Karpas-422 (cell line): ENCODE data around the gene PAPPA. TPM values are rescaled to one million over a fixed set of nuclear protein-coding genes. Genes with fewer than 3 reads are reported as not detected.
A peak's percentile ranks its signal among the peaks of the same experiment; 100 is the strongest.

Source experiments
- DNase-seq: peaks from one replicate; pipeline ENCODE4 v3.0.0-alpha.2; 2015
- H2AFZ ChIP-seq: fragments of 200-600 bp; sonication (generic); 2 replicates; pipeline ENCODE4 v1.6.1; 2014; ENCODE audit warnings: antibody characterized with exemption, low read length, mixed read lengths
- H3K27ac ChIP-seq: fragments of 200-600 bp; sonication (generic); 2 replicates; pipeline ENCODE4 v1.5.1; 2014; ENCODE audit warnings: mild to moderate bottlenecking, low read length, moderate library complexity
- H3K27me3 ChIP-seq: fragments of 200-600 bp; sonication (generic); 2 replicates; pipeline ENCODE4 v1.6.1; 2014; ENCODE audit warnings: low read length, mixed read lengths
- H3K36me3 ChIP-seq: fragments of 200-600 bp; sonication (generic); 2 replicates; pipeline ENCODE4 v1.6.1; 2014; ENCODE audit warnings: low read length, mixed read lengths; ENCODE audit not compliant: insufficient read depth
- H3K4me1 ChIP-seq: fragments of 200-600 bp; sonication (generic); 2 replicates; pipeline ENCODE4 v1.6.1; 2014; ENCODE audit warnings: mild to moderate bottlenecking, low read length, mixed read lengths
- H3K4me2 ChIP-seq: fragments of 200-600 bp; sonication (generic); 2 replicates; pipeline ENCODE4 v1.6.1; 2014; ENCODE audit warnings: low read length, low read depth, mild to moderate bottlenecking; ENCODE audit not compliant: poor library complexity, severe bottlenecking
- H3K4me3 ChIP-seq: fragments of 200-600 bp; sonication (generic); 2 replicates; pipeline ENCODE4 v1.5.1; 2014; ENCODE audit warnings: mild to moderate bottlenecking, antibody characterized with exemption, low read length, mixed read lengths
- H3K79me2 ChIP-seq: fragments of 200-600 bp; sonication (generic); 2 replicates; pipeline ENCODE4 v1.6.1; 2014; ENCODE audit warnings: mild to moderate bottlenecking, low read length, mixed read lengths
- H3K9ac ChIP-seq: fragments of 200-600 bp; sonication (generic); 2 replicates; pipeline ENCODE4 v1.6.0; 2014; ENCODE audit warnings: low read length
- H3K9me2 ChIP-seq: fragments of 200-600 bp; sonication (generic), shearing (Covaris generic); replicated peaks from 2 replicates; pipeline ENCODE4 v1.6.0; 2014; ENCODE audit warnings: mild to moderate bottlenecking, low read length, moderate library complexity; ENCODE audit not compliant: insufficient read depth
- H3K9me3 ChIP-seq: fragments of 300-700, 200-600 bp; sonication (generic); 2 replicates; pipeline ENCODE4 v1.6.1; 2014; ENCODE audit warnings: low read length, mixed read lengths
- H4K20me1 ChIP-seq: fragments of 200-600 bp; sonication (generic); 2 replicates; pipeline ENCODE4 v1.6.1; 2014; ENCODE audit warnings: mild to moderate bottlenecking, antibody characterized with exemption, low read length, low read depth; ENCODE audit not compliant: insufficient read depth
- total RNA-seq: library from RNA; depleted of rRNA; stranded (reverse); fragments of >200 nt; shearing (Covaris generic); gene quantifications from 2 replicates; pipeline ENCODE4 v1.2.3, GENCODE V29; 2014; ENCODE audit warnings: low replicate concordance

The PAPPA gene
- total RNA-seq, 1 experiment from 2014 or later = 0.30 TPM

GRCh38 chr9:116390303-116391228, 237.0 kb downstream of the PAPPA start:
- no peaks in the 10 kb centered on the region for H3K36me3 ChIP-seq
- H3K9me2 ChIP-seq = no peaks in the 10 kb centered on the region
- H4K20me1 ChIP-seq = no peaks in the 10 kb centered on the region
- no peak overlapping the region; the same call in 1 of the 2 replicates for H3K27ac ChIP-seq
- no peaks in the 10 kb centered on the region for H3K27me3 ChIP-seq
- 0 out of 2 replicates have a peak overlapping the region, but pooled peaks have one; percentile 11 for H3K9ac ChIP-seq
- peak; percentile 75 for DNase-seq
- H2AFZ ChIP-seq = no peak overlapping the region
- no peaks in the 10 kb centered on the region for H3K9me3 ChIP-seq
- H3K79me2 ChIP-seq = no peaks in the 10 kb centered on the region
- peaks cover 49% of the 10 kb centered on the region for H3K4me1 ChIP-seq
- no peak overlapping the region for H3K4me3 ChIP-seq
- H3K4me2 ChIP-seq = no peak overlapping the region

GRCh38 chr9:116391306-116391900, 237.8 kb downstream of the PAPPA start:
- no peaks in the 10 kb centered on the region for H3K36me3 ChIP-seq
- H3K79me2 ChIP-seq = no peaks in the 10 kb centered on the region
- H3K9ac ChIP-seq = 0 out of 2 replicates have a peak overlapping the region, but pooled peaks have one; percentile 11
- H3K9me3 ChIP-seq = no peaks in the 10 kb centered on the region
- no peaks in the 10 kb centered on the region for H4K20me1 ChIP-seq
- no peak overlapping the region for H3K4me3 ChIP-seq
- H3K4me2 ChIP-seq = no peak overlapping the region
- peaks cover 55% of the 10 kb centered on the region for H3K4me1 ChIP-seq
- H3K9me2 ChIP-seq = no peaks in the 10 kb centered on the region
- H3K27me3 ChIP-seq = no peaks in the 10 kb centered on the region
- DNase-seq = no peak
- H3K27ac ChIP-seq = no peak overlapping the region; the same call in 1 of the 2 replicates
- H2AFZ ChIP-seq = no peak overlapping the region

DNA sequence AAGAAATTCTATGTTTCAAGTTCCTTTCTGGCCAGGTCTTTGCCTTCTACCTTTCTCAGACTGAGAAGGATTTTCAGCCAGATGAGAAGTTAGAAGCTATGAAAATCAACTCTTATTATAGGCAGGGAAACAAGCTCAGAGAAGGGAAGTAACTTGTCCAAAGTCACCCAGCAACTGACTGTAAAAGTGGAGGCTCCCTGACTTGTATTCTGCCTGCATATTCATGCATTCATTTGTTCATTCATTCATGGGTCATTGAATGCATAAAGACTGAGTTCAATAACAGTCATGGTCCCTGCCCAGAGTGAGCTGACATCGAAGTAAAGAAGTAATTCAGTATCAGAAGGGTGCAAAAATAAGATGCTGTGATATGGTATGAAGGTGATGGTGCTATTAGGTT, 239.6 kb downstream of the PAPPA start:
- H3K36me3 ChIP-seq = no peaks in the 10 kb centered on the region
- no peak overlapping the region for H3K9ac ChIP-seq
- H3K79me2 ChIP-seq = no peaks in the 10 kb centered on the region
- no peak overlapping the region for H3K4me2 ChIP-seq
- H3K27me3 ChIP-seq = no peaks in the 10 kb centered on the region
- no peak for DNase-seq
- H3K4me1 ChIP-seq = peaks cover 46% of the 10 kb centered on the region
- no peaks in the 10 kb centered on the region for H3K9me2 ChIP-seq
- H2AFZ ChIP-seq = no peak overlapping the region
- H3K27ac ChIP-seq = no peak overlapping the region
- H4K20me1 ChIP-seq = no peaks in the 10 kb centered on the region
- no peak overlapping the region for H3K4me3 ChIP-seq
- no peaks in the 10 kb centered on the region for H3K9me3 ChIP-seq

GRCh38 chr9:116394070-116394469, 240.5 kb downstream of the PAPPA start:
- H3K36me3 ChIP-seq = no peaks in the 10 kb centered on the region
- H3K79me2 ChIP-seq = no peaks in the 10 kb centered on the region
- no peaks in the 10 kb centered on the region for H4K20me1 ChIP-seq
- peaks cover 44% of the 10 kb centered on the region for H3K4me1 ChIP-seq
- H2AFZ ChIP-seq = no peak overlapping the region
- peak overlapping the region; percentile 71; the same call in 1 of the 2 replicates for H3K27ac ChIP-seq
- H3K4me3 ChIP-seq = no peak overlapping the region
- DNase-seq = no peak
- H3K4me2 ChIP-seq = no peak overlapping the region
- no peak overlapping the region for H3K9ac ChIP-seq
- H3K27me3 ChIP-seq = no peaks in the 10 kb centered on the region
- H3K9me3 ChIP-seq = no peaks in the 10 kb centered on the region
- no peaks in the 10 kb centered on the region for H3K9me2 ChIP-seq

DNA sequence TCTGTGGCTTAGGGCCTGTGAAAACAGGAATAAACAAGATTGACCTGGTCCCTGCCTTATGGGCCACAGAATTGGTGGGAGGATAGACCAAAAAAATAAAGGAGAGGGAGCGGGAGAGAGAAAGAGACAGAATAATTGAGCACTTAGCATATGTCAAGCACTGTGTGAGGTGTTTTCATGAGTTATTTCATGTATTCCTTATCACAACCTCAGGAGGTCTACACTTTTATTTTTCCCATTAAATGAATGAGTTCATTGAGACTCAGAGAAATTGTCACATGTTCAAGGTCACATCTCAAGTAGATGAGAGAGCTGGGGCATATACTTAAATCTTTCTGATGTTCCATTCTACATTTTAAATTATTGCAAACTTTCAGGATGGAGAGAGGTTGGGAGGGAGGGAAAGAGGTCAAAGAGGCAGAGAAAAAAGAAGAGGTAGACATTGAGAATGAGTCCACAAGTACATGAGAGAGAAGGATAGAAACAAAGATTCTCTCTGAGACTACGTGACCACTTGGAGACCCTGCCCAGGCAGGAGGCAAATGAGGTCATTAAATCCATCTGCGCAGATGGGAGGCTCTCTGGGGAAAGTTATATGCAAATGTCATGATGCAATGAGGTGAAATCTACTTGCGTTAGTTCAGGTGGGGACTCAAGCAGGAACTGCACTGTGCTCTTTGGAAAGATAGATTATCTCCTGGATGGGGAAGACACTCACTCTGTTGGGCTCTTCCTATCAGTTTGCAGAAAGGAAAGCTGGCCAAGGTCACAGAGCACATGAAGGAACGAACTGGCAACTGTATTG, 241.5 kb downstream of the PAPPA start:
- Histone ChIP-seq H3K79me2 (no peaks in the 10 kb centered on the region), H3K36me3 (no peaks in the 10 kb centered on the region), H3K9me3 (no peaks in the 10 kb centered on the region), H3K9ac (peak overlapping the region; percentile 37), H3K9me2 (no peaks in the 10 kb centered on the region), H3K27me3 (no peaks in the 10 kb centered on the region), H3K27ac (peak overlapping the region; percentile 71), H3K4me3 (no peak overlapping the region; the same call in 1 of the 2 replicates), H4K20me1 (no peaks in the 10 kb centered on the region), H3K4me1 (peaks cover 44% of the 10 kb centered on the region), H2AFZ (no peak overlapping the region), H3K4me2 (peak overlapping the region; percentile 53)
- DNase-seq = peak; percentile 79

- Histone ChIP-seq H3K27me3 (no peaks in the 10 kb centered on the region), H3K27ac (peak overlapping the region; percentile 4; the same call in 1 of the 2 replicates), H3K4me3 (no peak overlapping the region; the same call in 1 of the 2 replicates), H3K79me2 (no peaks in the 10 kb centered on the region), H3K9me3 (no peaks in the 10 kb centered on the region), H3K4me1 (peaks cover 42% of the 10 kb centered on the region), H3K4me2 (peak overlapping the region; percentile 53), H3K9me2 (no peaks in the 10 kb centered on the region), H2AFZ (no peak overlapping the region), H3K9ac (peak overlapping the region; percentile 27; the same call in 1 of the 2 replicates), H4K20me1 (no peaks in the 10 kb centered on the region), H3K36me3 (no peaks in the 10 kb centered on the region)
- DNase-seq = no peak
Measured at GRCh38 chr9:116395699-116396037, 242.1 kb downstream of the PAPPA start.

GRCh38 chr9:116403171-116403570, 249.6 kb downstream of the PAPPA start:
- Histone ChIP-seq H3K36me3 (no peaks in the 10 kb centered on the region), H3K9ac (no peak overlapping the region), H3K27me3 (no peaks in the 10 kb centered on the region), H3K4me3 (no peak overlapping the region), H4K20me1 (no peaks in the 10 kb centered on the region), H3K79me2 (no peaks in the 10 kb centered on the region), H3K9me2 (no peaks in the 10 kb centered on the region), H3K4me1 (peaks cover 6% of the 10 kb centered on the region; the same call in 1 of the 2 replicates), H2AFZ (no peak overlapping the region), H3K27ac (no peak overlapping the region), H3K4me2 (no peak overlapping the region), H3K9me3 (no peaks in the 10 kb centered on the region)
- no peak for DNase-seq
